PC-9 (cell line): ENCODE results near the gene DNASE1L1.

Experiments used
- EZH2 ChIP-seq: fragments of 200-600 bp; sonication (generic); IDR thresholded peaks from 2 replicates; pipeline ENCODE4 v1.8.0; 2017; ENCODE audit warnings: antibody characterized with exemption, low read depth
- TF ChIP-seq, protein P1 (sequence below): fragments of 200-600 bp; sonication (generic); conservative IDR thresholded peaks from 2 replicates; pipeline ENCODE4 v1.6.1; 2017; ENCODE audit warnings: mixed run types, antibody characterized with exemption, mild to moderate bottlenecking, moderate library complexity

DNA sequence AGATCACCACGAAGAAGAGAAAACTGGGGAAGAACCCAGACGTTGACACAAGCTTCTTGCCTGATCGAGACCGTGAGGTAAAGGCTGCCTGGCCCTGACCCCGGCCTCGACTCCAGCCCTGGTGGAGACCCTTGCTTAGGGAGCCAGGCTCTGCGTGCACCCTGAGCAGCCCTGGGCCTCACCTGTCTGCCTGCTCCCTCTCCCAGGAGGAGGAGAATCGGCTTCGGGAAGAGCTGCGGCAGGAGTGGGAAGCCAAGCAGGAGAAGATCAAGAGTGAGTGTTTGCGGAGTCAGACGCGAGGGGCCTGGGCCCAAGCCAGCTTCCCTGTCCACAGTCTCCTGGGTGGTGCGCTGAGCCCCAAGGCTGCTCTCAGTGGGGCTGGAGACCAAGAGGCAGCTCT lies 39.4 kb upstream of the DNASE1L1 start:
- TF ChIP-seq, protein P1, sequence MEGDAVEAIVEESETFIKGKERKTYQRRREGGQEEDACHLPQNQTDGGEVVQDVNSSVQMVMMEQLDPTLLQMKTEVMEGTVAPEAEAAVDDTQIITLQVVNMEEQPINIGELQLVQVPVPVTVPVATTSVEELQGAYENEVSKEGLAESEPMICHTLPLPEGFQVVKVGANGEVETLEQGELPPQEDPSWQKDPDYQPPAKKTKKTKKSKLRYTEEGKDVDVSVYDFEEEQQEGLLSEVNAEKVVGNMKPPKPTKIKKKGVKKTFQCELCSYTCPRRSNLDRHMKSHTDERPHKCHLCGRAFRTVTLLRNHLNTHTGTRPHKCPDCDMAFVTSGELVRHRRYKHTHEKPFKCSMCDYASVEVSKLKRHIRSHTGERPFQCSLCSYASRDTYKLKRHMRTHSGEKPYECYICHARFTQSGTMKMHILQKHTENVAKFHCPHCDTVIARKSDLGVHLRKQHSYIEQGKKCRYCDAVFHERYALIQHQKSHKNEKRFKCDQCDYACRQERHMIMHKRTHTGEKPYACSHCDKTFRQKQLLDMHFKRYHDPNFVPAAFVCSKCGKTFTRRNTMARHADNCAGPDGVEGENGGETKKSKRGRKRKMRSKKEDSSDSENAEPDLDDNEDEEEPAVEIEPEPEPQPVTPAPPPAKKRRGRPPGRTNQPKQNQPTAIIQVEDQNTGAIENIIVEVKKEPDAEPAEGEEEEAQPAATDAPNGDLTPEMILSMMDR: no peak
- TF ChIP-seq EZH2: no peak
